ENCODE data around the gene ATP9B. TPM values are rescaled to one million over a fixed set of nuclear protein-coding genes. Genes with fewer than 3 reads are reported as not detected.

Gene ATP9B
- polyA plus RNA-seq, 3 donors = 7.2 to 20.3 (median 14.0) TPM

GRCh38 chr18:79348066-79348465 is 278.9 kb downstream of the ATP9B start:
- Histone ChIP-seq H3K27me3 (ENCODE audit: control insufficient read depth in 2 of 2, insufficient read depth in 2 of 2, low read length in 2 of 2) (no peaks in the 10 kb centered on the region), H4K20me1 (ENCODE audit: insufficient read depth, low read length) (no peaks in the 10 kb centered on the region), H3K4me3 (replicated peaks in 1 of 3; ENCODE audit: low read depth in 2 of 3, low read length in 3 of 3) (no peak overlapping the region), H3K9me3 (replicated peaks in 1 of 2; ENCODE audit: control insufficient read depth in 1 of 2, insufficient read depth in 1 of 2, low read length in 2 of 2) (no peaks in the 10 kb centered on the region), H3K4me2 (replicated peaks; ENCODE audit: extremely low read depth, low read length, poor library complexity, severe bottlenecking) (no peak overlapping the region), H3K4me1 (ENCODE audit: control insufficient read depth in 1 of 2, insufficient read depth in 2 of 2, low read length in 2 of 2) (no peaks in the 10 kb centered on the region), H3K27ac (ENCODE audit: low read depth in 1 of 2, low read length in 2 of 2) (no peak overlapping the region), H3K36me3 (replicated peaks in 1 of 2; ENCODE audit: control insufficient read depth in 1 of 2, insufficient read depth in 2 of 2, low read length in 2 of 2) (peaks cover 56 to 96% of the 10 kb centered on the region in 2 donors), H2AFZ (ENCODE audit: insufficient read depth, low read depth, low read length, poor library complexity, severe bottlenecking) (no peak overlapping the region), H3K9ac (ENCODE audit: insufficient read depth, low read length, poor library complexity, severe bottlenecking) (no peak overlapping the region), H3K79me2 (ENCODE audit: insufficient read depth, low read length) (no peaks in the 10 kb centered on the region)
- H3K4me3 Mint-ChIP-seq = no peak overlapping the region
- TF ChIP-seq CTCF (IDR thresholded peaks at IDR 0.05) = no peak
- no peaks in the 10 kb centered on the region for H3K4me1 Mint-ChIP-seq
- H3K36me3 Mint-ChIP-seq = peaks cover 84 to 93% of the 10 kb centered on the region in 2 donors
- H3K27me3 Mint-ChIP-seq (ENCODE audit: low read depth in 3 of 3) = no peaks in the 10 kb centered on the region
- WGBS (ENCODE audit: insufficient coverage) = no CpG with 5 or more reads among the region's 5 CpGs
- peaks cover 0 to 3% (median 0%) of the 10 kb centered on the region in 7 donors for H3K9me3 Mint-ChIP-seq
- no peak for DNase-seq
- no peak overlapping the region for H3K27ac Mint-ChIP-seq
- intact Hi-C loops (cut with micrococcal nuclease) = no loop called here

- Histone ChIP-seq H3K9me3 (replicated peaks in 1 of 2; ENCODE audit: control insufficient read depth in 1 of 2, insufficient read depth in 1 of 2, low read length in 2 of 2) (no peaks in the 10 kb centered on the region), H3K9ac (ENCODE audit: insufficient read depth, low read length, poor library complexity, severe bottlenecking) (no peak overlapping the region), H2AFZ (ENCODE audit: insufficient read depth, low read depth, low read length, poor library complexity, severe bottlenecking) (no peak overlapping the region), H3K4me1 (ENCODE audit: control insufficient read depth in 1 of 2, insufficient read depth in 2 of 2, low read length in 2 of 2) (no peaks in the 10 kb centered on the region), H3K36me3 (replicated peaks in 1 of 2; ENCODE audit: control insufficient read depth in 1 of 2, insufficient read depth in 2 of 2, low read length in 2 of 2) (peaks cover 22 to 53% of the 10 kb centered on the region in 2 donors), H3K4me3 (replicated peaks in 1 of 3; ENCODE audit: low read depth in 2 of 3, low read length in 3 of 3) (no peak overlapping the region), H3K79me2 (ENCODE audit: insufficient read depth, low read length) (no peaks in the 10 kb centered on the region), H3K27me3 (ENCODE audit: control insufficient read depth in 2 of 2, insufficient read depth in 2 of 2, low read length in 2 of 2) (no peaks in the 10 kb centered on the region), H3K27ac (ENCODE audit: low read depth in 1 of 2, low read length in 2 of 2) (no peak overlapping the region), H3K4me2 (replicated peaks; ENCODE audit: extremely low read depth, low read length, poor library complexity, severe bottlenecking) (no peak overlapping the region), H4K20me1 (ENCODE audit: insufficient read depth, low read length) (no peaks in the 10 kb centered on the region)
- 100% methylated on average over 1 of the region's 6 CpGs for WGBS (ENCODE audit: insufficient coverage)
- TF ChIP-seq CTCF (IDR thresholded peaks at IDR 0.05) = no peak
- DNase-seq = no peak
- Mint-ChIP-seq H3K4me1 (no peaks in the 10 kb centered on the region), H3K4me3 (no peak overlapping the region), H3K36me3 (peaks cover 49 to 66% of the 10 kb centered on the region in 2 donors), H3K27me3 (ENCODE audit: low read depth in 3 of 3) (no peaks in the 10 kb centered on the region), H3K9me3 (peaks cover 0 to 1% (median 0%) of the 10 kb centered on the region in 7 donors), H3K27ac (no peak overlapping the region)
- intact Hi-C loops (cut with micrococcal nuclease) = no loop called here
These were observed 283.2 kb downstream of the ATP9B start for GRCh38 chr18:79352432-79352831.

Data from CD14-positive monocyte (primary cell).